GM10266 (cell line): ENCODE data around the gene GDE1.
A peak's percentile ranks its signal among the peaks of the same experiment; 100 is the strongest.

Experiments
- DNase-seq: peaks from one replicate; pipeline ENCODE4 v3.0.0; 2012; ENCODE audit errors: extremely low spot score
- CTCF ChIP-seq: IDR thresholded peaks from 2 replicates; pipeline ENCODE4 v1.5.1; 2012; ENCODE audit warnings: mild to moderate bottlenecking, low read depth; ENCODE audit not compliant: control insufficient read depth, insufficient read depth; ENCODE audit errors: missing control alignments

GDE1 gene, protein sequence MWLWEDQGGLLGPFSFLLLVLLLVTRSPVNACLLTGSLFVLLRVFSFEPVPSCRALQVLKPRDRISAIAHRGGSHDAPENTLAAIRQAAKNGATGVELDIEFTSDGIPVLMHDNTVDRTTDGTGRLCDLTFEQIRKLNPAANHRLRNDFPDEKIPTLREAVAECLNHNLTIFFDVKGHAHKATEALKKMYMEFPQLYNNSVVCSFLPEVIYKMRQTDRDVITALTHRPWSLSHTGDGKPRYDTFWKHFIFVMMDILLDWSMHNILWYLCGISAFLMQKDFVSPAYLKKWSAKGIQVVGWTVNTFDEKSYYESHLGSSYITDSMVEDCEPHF

GRCh38 chr16:19521471-19522396 lies at the start of gene GDE1:
Gene GDE1 (minus strand): TSS chr16:19522098. CDS start chr16:19521964, 134 bp downstream.
- DNase-seq: peak; percentile 91
- TF ChIP-seq CTCF: peak; percentile 54

DNA sequence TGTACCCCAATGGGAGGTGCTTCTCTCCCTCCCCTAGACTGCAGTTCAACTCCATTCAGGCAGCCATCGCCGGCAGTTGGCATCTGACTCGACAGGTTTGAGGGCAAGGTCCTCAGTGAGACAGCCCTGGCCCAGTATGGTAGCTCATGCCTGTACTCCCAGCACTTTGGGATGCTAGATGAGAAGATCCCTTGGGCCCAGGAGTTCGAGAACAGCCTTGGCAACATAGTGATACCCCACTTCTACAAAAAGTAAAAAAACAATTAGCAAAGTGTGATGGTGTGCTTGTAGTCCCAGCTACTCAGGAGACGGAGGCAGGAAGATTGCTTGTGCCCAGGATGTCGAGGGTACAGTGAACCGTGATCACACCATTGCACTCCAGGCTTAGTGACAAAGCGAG lies 45.7 kb upstream of the GDE1 start:
- no peak for DNase-seq
- TF ChIP-seq CTCF: no peak

DNA sequence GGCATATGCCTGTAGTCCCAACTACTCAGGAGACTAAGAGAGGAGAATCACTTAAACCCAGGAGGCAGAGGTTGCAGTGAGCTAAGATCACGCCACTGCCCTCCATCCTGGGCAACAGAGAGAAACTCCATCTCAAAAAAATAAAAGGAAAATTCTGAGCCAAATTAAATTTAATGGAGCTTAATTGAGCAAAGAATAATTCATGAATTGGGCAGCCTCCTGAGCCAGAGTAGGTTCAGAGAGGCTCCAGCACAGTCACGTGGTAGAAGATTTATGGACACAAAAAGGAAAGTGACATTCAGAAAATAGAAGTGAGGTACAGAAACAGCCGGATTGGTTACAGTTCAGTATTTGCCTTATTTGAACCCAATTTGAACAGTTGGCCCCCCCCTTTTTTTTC lies 44.5 kb upstream of the GDE1 start:
- no peak for DNase-seq
- TF ChIP-seq CTCF: no peak

- DNase-seq: no peak
- TF ChIP-seq CTCF: no peak
These were observed 41.5 kb upstream of the GDE1 start for GRCh38 chr16:19563377-19563776.

GRCh38 chr16:19560078-19560477 lies 38.2 kb upstream of the GDE1 start:
- DNase-seq: no peak
- no peak for TF ChIP-seq CTCF

GRCh38 chr16:19559242-19559910 lies 37.5 kb upstream of the GDE1 start:
- peak; percentile 56 for TF ChIP-seq CTCF
- peak; percentile 28 for DNase-seq
